Measurements from ENCODE around the gene DIPK1A.
A peak's percentile ranks its signal among the peaks of the same experiment; 100 is the strongest.

The DIPK1A gene

GRCh38 chr1:92995441-92996430, 34.5 kb upstream of the DIPK1A start:
- TF ChIP-seq MAX (IDR thresholded peaks at IDR 0.05; ENCODE audit: low read depth, low read length), result no peak
- no peak for TF ChIP-seq MYC (IDR thresholded peaks at IDR 0.05; ENCODE audit: low read depth, low read length)
- TF ChIP-seq POLR2A (IDR thresholded peaks at IDR 0.05; ENCODE audit: extremely low read depth, insufficient read length), result no peak
- TF ChIP-seq CTCF (IDR thresholded peaks at IDR 0.05; ENCODE audit: low read depth, low read length), result no peak
- no peak for DNase-seq (ENCODE audit: low read depth)
- no peak overlapping the region for H3K4me3 ChIP-seq (ENCODE audit: low read depth, low read length)

GRCh38 chr1:92994105-92994712, 32.9 kb upstream of the DIPK1A start:
- no peak for TF ChIP-seq POLR2A (IDR thresholded peaks at IDR 0.05; ENCODE audit: extremely low read depth, insufficient read length)
- peak; percentile 60 for TF ChIP-seq CTCF (IDR thresholded peaks at IDR 0.05; ENCODE audit: low read depth, low read length)
- no peak for TF ChIP-seq MAX (IDR thresholded peaks at IDR 0.05; ENCODE audit: low read depth, low read length)
- no peak overlapping the region for H3K4me3 ChIP-seq (ENCODE audit: low read depth, low read length)
- peak; percentile 82 for DNase-seq (ENCODE audit: low read depth)

GRCh38 chr1:92993581-92993980, 32.3 kb upstream of the DIPK1A start:
- H3K4me3 ChIP-seq (ENCODE audit: low read depth, low read length), result no peak overlapping the region
- TF ChIP-seq MYC (IDR thresholded peaks at IDR 0.05; ENCODE audit: low read depth, low read length) (no peak), CTCF (IDR thresholded peaks at IDR 0.05; ENCODE audit: low read depth, low read length) (no peak), MAX (IDR thresholded peaks at IDR 0.05; ENCODE audit: low read depth, low read length) (no peak), POLR2A (IDR thresholded peaks at IDR 0.05; ENCODE audit: extremely low read depth, insufficient read length) (no peak)
- DNase-seq (ENCODE audit: low read depth), result no peak

- H3K4me3 ChIP-seq (ENCODE audit: low read depth, low read length), result no peak overlapping the region
- TF ChIP-seq MAX (IDR thresholded peaks at IDR 0.05; ENCODE audit: low read depth, low read length), result no peak
- no peak for TF ChIP-seq MYC (IDR thresholded peaks at IDR 0.05; ENCODE audit: low read depth, low read length)
- no peak for DNase-seq (ENCODE audit: low read depth)
Observed at GRCh38 chr1:92992877-92993276, 31.6 kb upstream of the DIPK1A start.

GRCh38 chr1:92992054-92992453, 30.8 kb upstream of the DIPK1A start:
- no peak for TF ChIP-seq POLR2A (IDR thresholded peaks at IDR 0.05; ENCODE audit: extremely low read depth, insufficient read length)
- TF ChIP-seq MAX (IDR thresholded peaks at IDR 0.05; ENCODE audit: low read depth, low read length), result no peak
- TF ChIP-seq CTCF (IDR thresholded peaks at IDR 0.05; ENCODE audit: low read depth, low read length), result no peak
- TF ChIP-seq MYC (IDR thresholded peaks at IDR 0.05; ENCODE audit: low read depth, low read length), result no peak

GRCh38 chr1:92990828-92991227, 29.6 kb upstream of the DIPK1A start:
- H3K4me3 ChIP-seq (ENCODE audit: low read depth, low read length), result no peak overlapping the region
- TF ChIP-seq CTCF (IDR thresholded peaks at IDR 0.05; ENCODE audit: low read depth, low read length), result no peak
- no peak for TF ChIP-seq MAX (IDR thresholded peaks at IDR 0.05; ENCODE audit: low read depth, low read length)
- no peak for TF ChIP-seq MYC (IDR thresholded peaks at IDR 0.05; ENCODE audit: low read depth, low read length)
- no peak for TF ChIP-seq POLR2A (IDR thresholded peaks at IDR 0.05; ENCODE audit: extremely low read depth, insufficient read length)
- DNase-seq (ENCODE audit: low read depth), result no peak

More at GRCh38 chr1:92992054-92992453, 30.8 kb upstream of the DIPK1A start:
- H3K4me3 ChIP-seq (ENCODE audit: low read depth, low read length), result no peak overlapping the region
- DNase-seq (ENCODE audit: low read depth), result no peak

All from NB4 (cell line).